Tibial artery (tissue), 4 donors: ENCODE results near the gene TMCC2.

ENCODE experiments used
- DNase-seq, 2 donors: peaks; one replicate each; pipeline ENCODE4 v3.0.0-alpha.2; 2019
- H3K27ac ChIP-seq, 2 donors: fragments of 200-600 bp; sonication (generic) in 1 of 2; 1 replicate in 1 of 2; 2 replicates in 1 of 2; pipeline ENCODE4 v1.5.1; 2018 to 2019; ENCODE audit warnings: mild to moderate bottlenecking in 1 of 2
- H3K27me3 ChIP-seq, 2 donors: fragments of 200-600 bp; sonication (generic) in 1 of 2; one replicate each; pipeline versions ENCODE4 v1.5.1 to v1.6.0; 2016 to 2019
- H3K36me3 ChIP-seq, 3 donors: fragments of 200-600 bp; sonication (generic) in 2 of 3; one replicate each; pipeline ENCODE4 v1.5.1; 2016 to 2019; ENCODE audit warnings: mild to moderate bottlenecking in 2 of 3
- H3K4me1 ChIP-seq, 4 donors: fragments of 200-600 bp; sonication (generic) in 2 of 4; 1 replicate in 3 of 4; 2 replicates in 1 of 4; pipeline ENCODE4 v1.5.1; 2016 to 2019
- H3K4me3 ChIP-seq, 2 donors: fragments of 200-600 bp; sonication (generic) in 1 of 2; 1 replicate in 1 of 2; 2 replicates in 1 of 2; pipeline ENCODE4 v1.5.1; 2018 to 2019; ENCODE audit warnings: mild to moderate bottlenecking in 2 of 2
- H3K9me3 ChIP-seq, 3 donors: fragments of 200-600 bp; sonication (generic) in 1 of 3; one replicate each; pipeline ENCODE4 v1.5.1; 2016 to 2019
- intact Hi-C: fragments of 100-400 bp; cut with DNase I; formaldehyde crosslinking; loops from one replicate; pipeline ENCODE4 v1.15.0; 2023; ENCODE audit warnings: low total_unique reads
- TF ChIP-seq, protein P1 (sequence below), 2 experiments: fragments of 200-600 bp in 1 of 2; fragments of 450-650 bp in 1 of 2; IDR thresholded peaks; one replicate each; pipeline ENCODE4 v1.5.1; 2017 to 2019; ENCODE audit warnings: antibody characterized with exemption in 2 of 2, mild to moderate bottlenecking in 1 of 2, moderate library complexity in 1 of 2

TMCC2 gene

DNA sequence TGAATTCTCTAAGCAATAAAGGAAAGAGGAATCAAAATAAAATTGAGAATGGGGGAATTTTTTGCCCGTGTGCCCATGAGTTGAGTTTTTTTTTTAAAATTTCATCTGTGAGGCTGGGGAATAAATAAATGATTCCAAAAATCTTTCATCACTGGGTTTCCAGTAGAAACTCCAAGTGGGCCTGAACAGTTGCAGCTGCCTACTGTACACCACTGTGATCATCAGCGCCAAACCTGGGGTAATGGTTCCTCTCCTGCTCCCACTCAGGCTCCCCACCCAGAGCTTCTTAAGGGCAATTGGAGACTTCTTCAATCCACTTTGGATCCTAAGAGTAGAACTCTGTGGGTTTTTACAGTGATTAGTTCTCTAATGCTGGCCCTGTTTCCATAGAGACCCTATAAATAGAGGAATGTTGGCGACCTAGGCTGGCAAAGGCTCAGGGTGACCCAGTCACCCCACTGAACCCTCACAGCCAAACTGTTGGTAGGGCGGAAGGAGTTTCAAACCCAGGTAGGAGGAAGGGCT, 9.3 kb downstream of the TMCC2 start:
- DNase-seq, result no peak
- H3K4me3 ChIP-seq, result no peak overlapping the region

GRCh38 chr1:205237526-205238484, 10.1 kb downstream of the TMCC2 start:
- no peak for DNase-seq
- Histone ChIP-seq H3K27ac (peak overlapping the region in 1 of 2 donors; percentile 2), H3K9me3 (no peaks in the 10 kb centered on the region), H3K4me1 (peaks cover 0 to 32% (median 10%) of the 10 kb centered on the region in 4 donors), H3K4me3 (no peak overlapping the region), H3K27me3 (no peaks in the 10 kb centered on the region), H3K36me3 (peaks cover 0 to 10% (median 6%) of the 10 kb centered on the region in 3 donors)
- TF ChIP-seq, protein P1, sequence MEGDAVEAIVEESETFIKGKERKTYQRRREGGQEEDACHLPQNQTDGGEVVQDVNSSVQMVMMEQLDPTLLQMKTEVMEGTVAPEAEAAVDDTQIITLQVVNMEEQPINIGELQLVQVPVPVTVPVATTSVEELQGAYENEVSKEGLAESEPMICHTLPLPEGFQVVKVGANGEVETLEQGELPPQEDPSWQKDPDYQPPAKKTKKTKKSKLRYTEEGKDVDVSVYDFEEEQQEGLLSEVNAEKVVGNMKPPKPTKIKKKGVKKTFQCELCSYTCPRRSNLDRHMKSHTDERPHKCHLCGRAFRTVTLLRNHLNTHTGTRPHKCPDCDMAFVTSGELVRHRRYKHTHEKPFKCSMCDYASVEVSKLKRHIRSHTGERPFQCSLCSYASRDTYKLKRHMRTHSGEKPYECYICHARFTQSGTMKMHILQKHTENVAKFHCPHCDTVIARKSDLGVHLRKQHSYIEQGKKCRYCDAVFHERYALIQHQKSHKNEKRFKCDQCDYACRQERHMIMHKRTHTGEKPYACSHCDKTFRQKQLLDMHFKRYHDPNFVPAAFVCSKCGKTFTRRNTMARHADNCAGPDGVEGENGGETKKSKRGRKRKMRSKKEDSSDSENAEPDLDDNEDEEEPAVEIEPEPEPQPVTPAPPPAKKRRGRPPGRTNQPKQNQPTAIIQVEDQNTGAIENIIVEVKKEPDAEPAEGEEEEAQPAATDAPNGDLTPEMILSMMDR (IDR thresholded peaks at IDR 0.05), result no peak
- intact Hi-C loops, result no loop called here

More for the DNA sequence above, 9.3 kb downstream of the TMCC2 start:
- intact Hi-C loops, result no loop called here
- Histone ChIP-seq H3K9me3 (no peaks in the 10 kb centered on the region), H3K27ac (no peak overlapping the region), H3K36me3 (peaks cover 0 to 10% (median 6%) of the 10 kb centered on the region in 3 donors), H3K27me3 (no peaks in the 10 kb centered on the region), H3K4me1 (peaks cover 0 to 32% (median 10%) of the 10 kb centered on the region in 4 donors)
- TF ChIP-seq, protein P1 (IDR thresholded peaks at IDR 0.05), result no peak

- Histone ChIP-seq H3K27ac (no peak overlapping the region), H3K36me3 (peaks cover 0 to 10% (median 6%) of the 10 kb centered on the region in 3 donors), H3K4me3 (no peak overlapping the region), H3K27me3 (no peaks in the 10 kb centered on the region), H3K9me3 (no peaks in the 10 kb centered on the region), H3K4me1 (peaks cover 0 to 32% (median 10%) of the 10 kb centered on the region in 4 donors)
- TF ChIP-seq, protein P1 (IDR thresholded peaks at IDR 0.05), result no peak
- intact Hi-C loops, result no loop called here
- DNase-seq, result no peak
Observed at GRCh38 chr1:205239078-205239477, 11.3 kb downstream of the TMCC2 start.

- H3K9me3 ChIP-seq, result no peaks in the 10 kb centered on the region
- H3K27me3 ChIP-seq, result no peaks in the 10 kb centered on the region
- DNase-seq, result peak in 1 of 2 donors; percentile 17
- H3K27ac ChIP-seq, result no peak overlapping the region
- peaks cover 0 to 10% (median 6%) of the 10 kb centered on the region in 3 donors for H3K36me3 ChIP-seq
- H3K4me3 ChIP-seq, result no peak overlapping the region
- TF ChIP-seq, protein P1 (IDR thresholded peaks at IDR 0.05), result no peak
- H3K4me1 ChIP-seq, result peaks cover 0 to 25% (median 4%) of the 10 kb centered on the region in 4 donors
- intact Hi-C loops, result no loop called here
Observed at GRCh38 chr1:205240118-205240517, 12.4 kb downstream of the TMCC2 start.

DNA sequence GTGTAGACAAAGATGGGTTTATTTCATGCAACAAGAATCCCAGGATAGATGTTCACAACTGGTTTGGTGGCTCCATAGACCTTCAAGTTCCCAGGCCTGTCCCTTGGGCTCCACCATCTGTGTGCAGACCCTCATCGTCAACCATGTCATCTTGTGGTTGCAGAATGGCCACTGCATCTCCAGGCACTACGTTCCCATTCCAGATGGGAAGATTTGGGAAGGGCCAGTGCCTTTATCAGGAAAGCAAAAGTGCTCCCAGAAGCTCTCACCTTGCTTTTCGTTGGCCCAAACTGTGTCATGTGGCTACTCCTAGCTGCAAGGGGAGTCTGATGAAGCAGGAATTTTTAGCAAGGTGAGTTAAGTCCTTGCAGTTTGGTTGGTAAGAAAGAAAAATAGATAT, 12.8 kb downstream of the TMCC2 start:
- H3K9me3 ChIP-seq, result no peaks in the 10 kb centered on the region
- peaks cover 0 to 21% (median 1%) of the 10 kb centered on the region in 4 donors for H3K4me1 ChIP-seq
- TF ChIP-seq, protein P1 (IDR thresholded peaks at IDR 0.05), result no peak
- H3K36me3 ChIP-seq, result peaks cover 0 to 10% (median 6%) of the 10 kb centered on the region in 3 donors
- no peak overlapping the region for H3K27ac ChIP-seq
- intact Hi-C loops, result no loop called here
- peak in 1 of 2 donors; percentile 6 for DNase-seq
- no peaks in the 10 kb centered on the region for H3K27me3 ChIP-seq
- no peak overlapping the region for H3K4me3 ChIP-seq
